HEK293T (cell line): Measurements from ENCODE around the gene RGS7BP.

Source experiments
- ARNT ChIP-seq: fragments of 450-650 bp; IDR thresholded peaks from 2 replicates; pipeline ENCODE4 v1.6.1; 2017; ENCODE audit warnings: mild to moderate bottlenecking
- CTBP1 ChIP-seq: fragments of 450-650 bp; IDR thresholded peaks from 2 replicates; pipeline ENCODE4 v1.6.1; 2016; ENCODE audit warnings: borderline replicate concordance
- ELF4 ChIP-seq: fragments of 450-650 bp; IDR thresholded peaks from 2 replicates; pipeline ENCODE4 v1.6.1; 2017; ENCODE audit warnings: antibody characterized with exemption
- HDGF ChIP-seq: fragments of 450-650 bp; IDR thresholded peaks from 2 replicates; pipeline ENCODE4 v1.6.1; 2017; ENCODE audit warnings: antibody characterized with exemption, borderline replicate concordance
- SP1 ChIP-seq: fragments of 450-650 bp; IDR thresholded peaks from 2 replicates; pipeline ENCODE4 v1.6.1; 2017
- SUZ12 ChIP-seq: fragments of 450-650 bp; IDR thresholded peaks from 2 replicates; pipeline ENCODE4 v1.6.1; 2016; ENCODE audit warnings: mild to moderate bottlenecking
- TARDBP ChIP-seq: fragments of 450-650 bp; IDR thresholded peaks from 2 replicates; pipeline ENCODE4 v1.6.1; 2016
- ZNF384 ChIP-seq: fragments of 450-650 bp; IDR thresholded peaks from 2 replicates; pipeline ENCODE4 v1.6.1; 2016
- TF ChIP-seq, protein P1 (sequence below): fragments of 450-650 bp; IDR thresholded peaks from 2 replicates; pipeline ENCODE4 v1.6.1; 2016

GRCh38 chr5:64653766-64654560, 148.1 kb downstream of the RGS7BP start:
- TF ChIP-seq SUZ12 (no peak), CTBP1 (no peak), TARDBP (no peak), SP1 (no peak), HDGF (no peak), ARNT (no peak), ELF4 (no peak), ZNF384 (no peak)
- TF ChIP-seq, protein P1, sequence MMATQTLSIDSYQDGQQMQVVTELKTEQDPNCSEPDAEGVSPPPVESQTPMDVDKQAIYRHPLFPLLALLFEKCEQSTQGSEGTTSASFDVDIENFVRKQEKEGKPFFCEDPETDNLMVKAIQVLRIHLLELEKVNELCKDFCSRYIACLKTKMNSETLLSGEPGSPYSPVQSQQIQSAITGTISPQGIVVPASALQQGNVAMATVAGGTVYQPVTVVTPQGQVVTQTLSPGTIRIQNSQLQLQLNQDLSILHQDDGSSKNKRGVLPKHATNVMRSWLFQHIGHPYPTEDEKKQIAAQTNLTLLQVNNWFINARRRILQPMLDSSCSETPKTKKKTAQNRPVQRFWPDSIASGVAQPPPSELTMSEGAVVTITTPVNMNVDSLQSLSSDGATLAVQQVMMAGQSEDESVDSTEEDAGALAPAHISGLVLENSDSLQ: no peak
